Skeletal muscle tissue (tissue), 4 donors: ENCODE measurements around the gene ABCC4. TPM values are rescaled to one million over a fixed set of nuclear protein-coding genes. Genes with fewer than 3 reads are reported as not detected.
"Not testable (repeated sequence)": the region's sequence is repeated elsewhere in the genome, so short reads cannot be mapped to it uniquely, and the experiment has no call there.

Experiments
- H3K27ac ChIP-seq: one replicate; pipeline ENCODE4 v1.7.0; 2013; ENCODE audit warnings: mild to moderate bottlenecking, low read depth, low read length, inconsistent platforms
- H3K27me3 ChIP-seq, 3 donors: one replicate each; pipeline ENCODE4 v1.7.0; 2013; ENCODE audit warnings: low read length in 3 of 3; ENCODE audit not compliant: control insufficient read depth in 3 of 3, insufficient read depth in 3 of 3
- H3K36me3 ChIP-seq, 3 donors: one replicate each; pipeline ENCODE4 v1.7.0; 2013; ENCODE audit warnings: low read length in 3 of 3; ENCODE audit not compliant: control insufficient read depth in 3 of 3, insufficient read depth in 3 of 3
- H3K4me1 ChIP-seq, 3 donors: one replicate each; pipeline ENCODE4 v1.7.0; 2013; ENCODE audit warnings: low read length in 3 of 3, mild to moderate bottlenecking in 3 of 3; ENCODE audit not compliant: control insufficient read depth in 3 of 3, insufficient read depth in 3 of 3
- H3K4me3 ChIP-seq, 3 donors: one replicate each; pipeline ENCODE4 v1.7.0; 2013; ENCODE audit warnings: low read length in 3 of 3
- H3K9ac ChIP-seq, 3 donors: one replicate each; pipeline ENCODE4 v1.7.0; 2013; ENCODE audit warnings: low read length in 3 of 3, mild to moderate bottlenecking in 3 of 3, moderate library complexity in 2 of 3, low read depth in 1 of 3
- H3K9me3 ChIP-seq, 3 donors: one replicate each; pipeline ENCODE4 v1.7.0; 2013; ENCODE audit warnings: low read length in 3 of 3; ENCODE audit not compliant: control insufficient read depth in 3 of 3
- total RNA-seq: library from RNA; depleted of rRNA; stranded (reverse); fragments of >200 nt; gene quantifications from one replicate; pipeline ENCODE4 v1.2.3, GENCODE V29; 2014
- donor health status: Osteomylitis.

ABCC4 gene
- total RNA-seq, 1 donor from 2014 or later: 5.2 TPM

DNA sequence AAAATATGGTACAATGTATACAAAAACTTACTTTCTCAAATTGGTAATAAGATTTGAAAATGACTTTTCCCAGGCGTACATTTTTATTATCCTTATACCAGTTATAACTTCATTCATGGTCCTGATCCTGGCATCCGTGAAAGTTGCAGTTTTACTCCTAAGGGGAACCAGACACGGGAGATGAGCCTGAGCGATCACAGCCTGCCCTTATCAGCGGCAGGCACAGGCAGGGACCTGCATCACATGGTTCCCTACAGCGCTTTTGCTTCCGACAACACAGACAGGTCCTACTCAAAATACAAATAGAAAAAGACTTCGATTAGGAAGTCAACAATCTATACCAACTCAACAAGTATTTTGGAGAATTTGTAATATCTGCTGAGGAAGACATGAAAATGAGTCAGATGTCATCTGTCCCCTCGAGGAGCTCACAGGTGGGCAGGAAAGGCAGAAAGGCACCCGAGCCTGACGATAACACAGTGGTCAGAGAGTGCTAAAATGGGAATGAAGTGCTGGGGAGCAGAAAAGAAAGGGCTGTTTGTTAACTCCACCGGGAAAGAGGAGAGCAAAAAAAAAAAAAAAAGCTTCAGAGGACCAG, 93.4 kb downstream of the ABCC4 start:
- H3K9me3 ChIP-seq: no peaks in the 10 kb centered on the region
- no peak overlapping the region for H3K4me3 ChIP-seq
- no peaks in the 10 kb centered on the region for H3K27me3 ChIP-seq
- no peak overlapping the region for H3K9ac ChIP-seq
- H3K27ac ChIP-seq: no peak overlapping the region
- no peaks in the 10 kb centered on the region for H3K4me1 ChIP-seq
- H3K36me3 ChIP-seq: peaks cover 11 to 26% (median 16%) of the 10 kb centered on the region in 3 donors

DNA sequence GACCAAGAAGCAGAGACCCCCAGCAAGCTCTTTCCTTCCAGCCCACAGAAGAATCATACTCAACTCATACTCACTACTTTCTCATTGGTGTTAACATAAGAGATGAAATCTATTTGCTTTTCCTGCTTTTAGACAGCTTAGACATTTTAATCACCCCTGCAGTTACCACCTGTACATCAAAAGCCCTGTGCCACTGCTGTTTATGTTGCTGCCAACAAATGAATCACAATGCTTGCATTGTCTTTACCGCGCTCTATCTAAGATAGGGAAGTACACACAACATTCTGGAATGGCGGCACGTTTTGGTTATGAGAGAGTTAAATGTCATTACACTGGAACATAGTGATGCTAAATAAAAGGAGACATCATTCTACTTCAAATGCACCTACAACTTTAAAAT, 95.1 kb downstream of the ABCC4 start:
- H3K9me3 ChIP-seq: no peaks in the 10 kb centered on the region
- H3K4me1 ChIP-seq: no peaks in the 10 kb centered on the region
- H3K27me3 ChIP-seq: no peaks in the 10 kb centered on the region
- no peak overlapping the region for H3K4me3 ChIP-seq
- H3K36me3 ChIP-seq: peaks cover 11 to 26% (median 16%) of the 10 kb centered on the region in 3 donors
- H3K9ac ChIP-seq: no peak overlapping the region
- H3K27ac ChIP-seq: no peak overlapping the region

DNA sequence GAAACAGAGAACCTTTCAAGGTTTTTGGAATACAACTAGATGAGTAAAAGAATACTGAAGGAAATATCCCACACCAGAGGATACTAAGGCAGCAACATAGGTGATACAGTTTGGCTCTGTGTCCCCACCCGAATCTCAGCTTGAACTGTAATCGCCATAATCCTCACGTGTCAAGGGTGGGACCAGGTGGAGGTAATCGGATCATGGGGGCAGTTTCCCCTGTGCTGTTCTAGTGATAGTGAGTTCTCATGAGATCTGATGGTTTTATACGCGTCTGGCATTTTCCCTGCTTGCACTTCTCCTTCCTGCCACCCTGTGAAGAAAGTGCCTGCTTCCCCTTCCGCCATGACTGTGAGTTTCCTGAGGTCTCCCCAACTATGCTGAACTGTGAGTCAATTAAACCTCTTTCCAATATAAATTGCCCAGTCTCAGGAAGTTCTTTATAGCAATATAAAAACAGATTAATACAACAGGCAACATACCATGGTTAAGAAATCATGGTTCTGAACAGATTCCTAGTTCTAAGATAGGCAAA, 97.0 kb downstream of the ABCC4 start:
- Histone ChIP-seq H3K36me3 (peaks cover 11 to 23% (median 15%) of the 10 kb centered on the region in 3 donors), H3K9ac (no peak overlapping the region), H3K4me1 (no peaks in the 10 kb centered on the region), H3K9me3 (no peaks in the 10 kb centered on the region), H3K27me3 (no peaks in the 10 kb centered on the region), H3K27ac (no peak overlapping the region), H3K4me3 (no peak overlapping the region)

DNA sequence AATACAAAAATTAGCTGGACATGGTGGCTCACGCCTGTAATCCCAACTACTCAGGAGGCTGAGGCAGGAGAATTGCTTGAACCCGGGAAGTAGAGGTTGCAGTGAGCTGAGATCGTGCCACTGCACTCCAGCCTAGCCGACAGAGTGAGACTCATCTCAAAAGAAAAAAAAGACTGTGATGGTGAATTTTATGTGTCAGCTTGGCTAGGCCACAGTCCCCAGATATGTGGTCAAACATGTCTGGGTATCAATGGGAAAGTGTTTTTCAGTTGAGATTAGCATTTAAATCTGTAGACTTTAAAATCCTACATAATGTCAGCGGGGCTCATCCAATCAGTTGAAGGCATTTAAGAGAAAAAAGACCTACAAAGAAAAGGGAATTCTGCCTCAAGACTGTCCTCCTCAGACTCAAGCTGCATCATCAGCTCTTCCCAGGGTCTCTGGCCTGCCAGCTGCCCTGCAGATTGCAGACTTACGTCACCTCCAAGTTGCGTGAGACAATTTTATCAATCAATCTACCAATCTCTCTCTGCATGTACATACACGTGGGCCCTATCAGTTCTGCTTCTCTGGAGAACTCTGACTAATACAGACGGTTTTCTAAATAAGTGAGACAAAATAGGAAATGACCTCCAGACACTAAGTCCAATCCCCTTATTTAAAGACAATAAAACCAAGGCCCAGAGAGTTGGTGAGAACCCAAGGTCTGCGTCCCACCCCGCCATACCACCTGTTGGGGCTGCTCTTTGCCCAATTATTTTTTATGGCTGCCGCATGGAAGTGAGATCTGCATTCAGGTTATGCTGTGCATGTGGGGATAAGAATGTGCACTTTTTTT, 99.2 kb downstream of the ABCC4 start:
- Histone ChIP-seq H3K36me3 (peaks cover 7 to 18% (median 12%) of the 10 kb centered on the region in 3 donors), H3K4me1 (no peaks in the 10 kb centered on the region), H3K9ac (no peak overlapping the region), H3K4me3 (no peak overlapping the region), H3K27ac (no peak overlapping the region), H3K9me3 (no peaks in the 10 kb centered on the region), H3K27me3 (no peaks in the 10 kb centered on the region)

DNA sequence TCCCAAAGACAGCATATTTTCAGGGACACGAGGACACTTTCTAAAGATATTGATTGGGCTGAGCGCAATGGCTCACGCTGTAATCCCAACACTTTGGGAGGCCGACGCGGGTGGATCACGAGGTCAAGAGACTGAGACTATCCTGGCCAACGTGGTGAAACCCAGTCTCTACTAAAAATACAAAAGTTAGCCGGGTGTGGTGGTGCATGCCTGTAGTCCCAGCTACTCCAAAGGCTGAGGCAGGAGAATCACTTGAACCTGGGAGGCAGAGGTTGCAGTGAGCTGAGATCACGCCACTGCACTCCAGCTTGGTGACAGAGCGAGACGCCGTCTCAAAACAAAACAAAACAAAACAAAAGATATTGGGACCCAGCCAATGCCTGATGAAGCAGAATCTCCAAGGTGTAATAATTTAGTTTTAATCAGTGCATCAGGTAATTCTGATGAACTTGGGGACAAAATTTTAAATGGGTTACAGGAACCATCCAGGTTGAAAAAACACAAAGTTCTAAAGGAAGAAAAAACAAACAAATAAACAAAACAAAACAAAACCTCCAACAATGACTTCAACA, 100.8 kb downstream of the ABCC4 start:
- H3K4me1 ChIP-seq, H3K27me3 ChIP-seq, H3K9me3 ChIP-seq: not testable (repeated sequence)

DNA sequence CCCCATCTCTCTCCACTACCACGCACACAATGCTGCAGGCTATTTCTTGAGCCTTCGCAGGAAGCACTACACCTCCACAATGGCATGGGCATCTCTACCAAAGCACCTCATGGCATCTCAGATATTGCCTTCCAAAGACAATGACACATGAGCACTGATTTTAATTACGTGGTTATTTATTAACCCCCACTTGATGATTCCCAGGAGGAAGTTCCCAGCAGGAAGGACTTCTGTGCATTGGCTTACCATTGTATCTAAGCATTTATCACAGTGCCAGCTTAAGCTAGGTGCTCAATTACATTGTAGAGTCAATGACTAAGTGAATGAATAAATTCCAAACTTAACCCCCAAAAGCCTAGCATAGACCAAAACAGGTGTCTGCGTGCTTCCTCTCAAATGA, 101.4 kb downstream of the ABCC4 start:
- no peaks in the 10 kb centered on the region for H3K9me3 ChIP-seq
- H3K4me1 ChIP-seq: peaks cover 3 to 4% (median 3%) of the 10 kb centered on the region in 3 donors
- H3K27me3 ChIP-seq: no peaks in the 10 kb centered on the region

More for the DNA sequence above, 100.8 kb downstream of the ABCC4 start:
- not testable (repeated sequence) for H3K9ac ChIP-seq, H3K27ac ChIP-seq, H3K4me3 ChIP-seq
- peaks cover 0 to 12% (median under 1%) of the 10 kb centered on the region in 3 donors for H3K36me3 ChIP-seq

DNA sequence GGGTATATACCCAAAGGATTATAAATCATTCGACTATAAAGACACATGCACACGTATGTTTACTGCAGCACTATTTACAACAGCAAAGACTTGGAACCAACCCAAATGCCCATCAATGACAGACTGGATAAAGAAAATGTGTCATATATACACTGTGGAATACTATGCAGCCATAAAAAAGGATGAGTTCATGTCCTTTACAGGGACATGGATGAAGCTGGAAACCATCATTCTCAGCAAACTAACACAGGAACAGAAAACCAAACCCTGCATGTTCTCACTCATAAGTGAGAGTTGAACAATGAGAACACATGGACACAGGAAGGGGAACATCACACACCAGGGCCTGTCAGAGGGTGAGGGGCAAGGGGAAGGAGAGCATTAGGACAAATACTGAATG, 102.6 kb downstream of the ABCC4 start:
- not testable (repeated sequence) for H3K36me3 ChIP-seq, H3K9me3 ChIP-seq, H3K27me3 ChIP-seq, H3K9ac ChIP-seq, H3K4me3 ChIP-seq, H3K27ac ChIP-seq
- H3K4me1 ChIP-seq: peaks cover 4 to 12% (median 7%) of the 10 kb centered on the region in 3 donors

More for the DNA sequence above, 101.4 kb downstream of the ABCC4 start:
- H3K4me3 ChIP-seq: no peak overlapping the region
- peaks cover 0 to 12% (median 0%) of the 10 kb centered on the region in 3 donors for H3K36me3 ChIP-seq
- H3K27ac ChIP-seq: no peak overlapping the region
- H3K9ac ChIP-seq: no peak overlapping the region

DNA sequence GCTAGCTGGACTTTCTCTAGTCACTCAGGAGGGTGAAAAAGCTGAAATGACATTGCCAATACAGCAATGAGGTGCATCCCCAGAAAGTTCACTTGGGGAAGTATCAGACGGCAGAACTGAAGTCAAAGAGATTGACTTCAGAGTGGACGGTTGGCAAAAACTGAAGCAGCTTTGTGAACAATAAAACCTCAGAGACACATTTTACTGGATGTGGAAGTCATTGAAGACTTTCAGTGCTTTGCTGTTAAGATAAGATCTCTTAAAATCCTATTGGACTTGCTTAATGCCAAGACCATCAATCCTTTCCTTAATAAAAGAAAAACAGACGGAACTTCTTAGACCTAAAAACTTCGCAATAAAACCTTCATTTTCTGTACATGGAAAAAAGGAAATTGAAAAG, 103.7 kb downstream of the ABCC4 start:
- Histone ChIP-seq H3K9me3 (no peaks in the 10 kb centered on the region), H3K9ac (no peak overlapping the region), H3K27ac (no peak overlapping the region), H3K36me3 (peaks cover 0 to 4% (median 0%) of the 10 kb centered on the region in 3 donors), H3K4me1 (peaks cover 4 to 16% (median 11%) of the 10 kb centered on the region in 3 donors), H3K4me3 (no peak overlapping the region), H3K27me3 (no peaks in the 10 kb centered on the region)

DNA sequence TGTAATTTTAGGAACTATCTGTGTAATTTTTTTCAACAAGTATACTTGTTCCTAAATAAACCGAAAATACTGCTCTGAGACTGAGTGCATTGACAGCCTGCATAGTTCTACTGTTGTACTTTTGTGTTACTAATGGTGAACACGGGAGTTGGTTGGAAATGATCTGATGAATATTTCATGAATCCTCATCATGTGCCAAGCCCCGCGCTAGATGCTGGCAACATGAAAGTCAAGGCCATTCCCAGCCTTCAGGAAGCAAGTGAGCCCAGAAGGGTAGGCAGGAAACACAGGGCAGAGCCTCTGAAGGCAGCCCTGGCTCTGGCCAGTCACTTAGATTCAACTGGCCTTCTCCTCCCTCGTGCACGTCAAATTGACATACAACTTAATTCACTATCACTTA, 106.1 kb downstream of the ABCC4 start:
- Histone ChIP-seq H3K27ac (no peak overlapping the region), H3K9me3 (no peaks in the 10 kb centered on the region), H3K9ac (peak overlapping the region in 1 of 3 donors; percentile 51), H3K36me3 (peaks cover 0 to 4% (median 0%) of the 10 kb centered on the region in 3 donors), H3K27me3 (no peaks in the 10 kb centered on the region), H3K4me3 (no peak overlapping the region), H3K4me1 (peaks cover 4 to 24% (median 18%) of the 10 kb centered on the region in 3 donors)
